Osteoblast (primary cell): Measurements from ENCODE around the gene KANK2. TPM values are rescaled to one million over a fixed set of nuclear protein-coding genes. Genes with fewer than 3 reads are reported as not detected.
A peak's percentile ranks its signal among the peaks of the same experiment; 100 is the strongest.
"Not testable (repeated sequence)": the region's sequence is repeated elsewhere in the genome, so short reads cannot be mapped to it uniquely, and the experiment has no call there.

Experiments used
- DNase-seq: peaks from one replicate; pipeline ENCODE4 v3.0.0; 2011; ENCODE audit warnings: low spot score, mixed read lengths; ENCODE audit not compliant: insufficient read length; ENCODE audit errors: missing footprints
- H2AFZ ChIP-seq: 2 replicates; pipeline ENCODE4 v1.6.0; 2011; ENCODE audit warnings: mild to moderate bottlenecking, low read length
- H3K27ac ChIP-seq: 2 replicates; pipeline ENCODE4 v1.5.1; 2011; ENCODE audit warnings: mild to moderate bottlenecking, low read depth, low read length, moderate library complexity
- H3K27me3 ChIP-seq: 2 replicates; pipeline ENCODE4 v1.6.0; 2012; ENCODE audit warnings: mild to moderate bottlenecking, control low read depth, inconsistent platforms, low read length, moderate library complexity; ENCODE audit not compliant: insufficient read depth
- H3K36me3 ChIP-seq: 2 replicates; pipeline ENCODE4 v1.5.1; 2011; ENCODE audit warnings: mild to moderate bottlenecking, low read length, control low read depth, moderate library complexity; ENCODE audit not compliant: insufficient read depth
- H3K4me1 ChIP-seq: 2 replicates; pipeline ENCODE4 v1.5.1; 2011; ENCODE audit warnings: mild to moderate bottlenecking, low read length, control low read depth, moderate library complexity; ENCODE audit not compliant: insufficient read depth
- H3K4me2 ChIP-seq: 2 replicates; pipeline ENCODE4 v1.6.0; 2011; ENCODE audit warnings: mild to moderate bottlenecking, low read length; ENCODE audit not compliant: insufficient read depth
- H3K4me3 ChIP-seq: fragments of 200-600 bp; sonication (generic); 3 replicates; pipeline ENCODE4 v1.5.1; 2012; ENCODE audit warnings: mild to moderate bottlenecking, low read length, inconsistent platforms; ENCODE audit not compliant: insufficient read depth
- H3K79me2 ChIP-seq: 2 replicates; pipeline ENCODE4 v1.6.0; 2012; ENCODE audit warnings: mild to moderate bottlenecking, low read length, control low read depth, inconsistent platforms; ENCODE audit not compliant: insufficient read depth
- H3K9me3 ChIP-seq: 2 replicates; pipeline ENCODE4 v1.5.1; 2011; ENCODE audit warnings: low read depth, low read length, control low read depth
- H4K20me1 ChIP-seq: 2 replicates; pipeline ENCODE4 v1.6.0; 2012; ENCODE audit warnings: mild to moderate bottlenecking, low read length, control low read depth; ENCODE audit not compliant: insufficient read depth
- CTCF ChIP-seq: IDR thresholded peaks from 2 replicates; pipeline ENCODE4 v1.5.1; 2011; ENCODE audit warnings: mild to moderate bottlenecking, low read depth, low read length, moderate library complexity; ENCODE audit errors: extremely low read depth
- total RNA-seq: library from RNA; depleted of rRNA; stranded (reverse); fragments of >200 nt; gene quantifications from 2 replicates; pipeline ENCODE4 v1.2.3, GENCODE V29; 2012

Gene KANK2
- total RNA-seq, 1 donor, result 295 TPM

DNA sequence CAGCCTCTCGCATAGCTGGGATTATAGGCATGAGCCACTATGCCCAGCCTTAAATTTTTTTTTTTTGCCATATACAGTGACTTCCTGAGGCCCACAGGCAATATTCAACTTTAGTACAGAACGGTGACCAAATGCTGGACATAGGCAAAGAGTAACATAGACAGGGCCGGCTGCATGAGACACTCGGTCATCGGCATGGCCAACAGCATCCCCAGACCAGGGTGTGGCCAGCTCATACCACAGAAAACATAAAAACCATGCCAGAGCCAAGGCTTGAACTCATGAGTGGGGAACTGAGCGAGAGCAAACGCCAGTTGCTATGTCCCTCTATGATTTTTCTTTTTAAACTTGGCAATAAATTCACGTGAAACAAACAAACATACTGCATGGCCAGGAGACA, 17.0 kb downstream of the KANK2 start:
- Histone ChIP-seq H3K79me2 (peaks cover 49% of the 10 kb centered on the region), H3K36me3 (peaks cover 49% of the 10 kb centered on the region), H3K9me3 (no peaks in the 10 kb centered on the region), H3K4me1 (peaks cover 16% of the 10 kb centered on the region), H4K20me1 (no peaks in the 10 kb centered on the region), H2AFZ (no peak overlapping the region), H3K27me3 (no peaks in the 10 kb centered on the region), H3K4me3 (no peak overlapping the region), H3K4me2 (no peak overlapping the region), H3K27ac (no peak overlapping the region)
- TF ChIP-seq CTCF, result no peak
- DNase-seq, result peak; percentile 67

GRCh38 chr19:11179716-11180297, 17.5 kb downstream of the KANK2 start:
- Histone ChIP-seq H3K36me3 (peaks cover 48% of the 10 kb centered on the region), H3K79me2 (peaks cover 45% of the 10 kb centered on the region), H3K4me2 (no peak overlapping the region), H3K27me3 (no peaks in the 10 kb centered on the region), H3K4me1 (peaks cover 16% of the 10 kb centered on the region), H3K9me3 (no peaks in the 10 kb centered on the region), H2AFZ (no peak overlapping the region), H4K20me1 (no peaks in the 10 kb centered on the region), H3K27ac (peak overlapping the region; percentile 53), H3K4me3 (no peak overlapping the region)
- DNase-seq, result peak; percentile 51
- TF ChIP-seq CTCF, result no peak

GRCh38 chr19:11179145-11179465, 18.2 kb downstream of the KANK2 start:
- H3K4me2 ChIP-seq, result not testable (repeated sequence)
- H3K36me3 ChIP-seq, result peaks cover 49% of the 10 kb centered on the region

DNA sequence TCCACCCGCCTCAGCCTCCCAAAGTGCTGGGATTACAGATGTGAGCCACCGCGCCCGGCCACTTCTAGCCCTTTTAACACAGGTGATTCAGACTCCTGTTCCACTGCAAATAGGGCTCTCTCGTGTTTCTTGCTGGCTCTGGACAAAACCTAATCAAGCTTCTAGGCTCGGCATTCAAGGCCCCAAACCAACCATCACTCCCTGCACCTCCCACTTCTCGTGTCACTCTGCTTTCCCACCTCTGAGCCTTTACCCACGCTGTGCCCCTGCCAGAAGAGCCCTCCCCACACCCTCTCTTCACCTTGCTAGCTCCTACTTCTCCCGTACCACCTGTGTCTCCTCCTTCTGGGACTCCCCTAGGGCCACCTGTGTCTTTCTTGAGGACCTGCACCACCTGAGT, 19.8 kb downstream of the KANK2 start:
- DNase-seq, result peak; percentile 72
- Histone ChIP-seq H3K36me3 (peaks cover 50% of the 10 kb centered on the region), H3K4me1 (peaks cover 16% of the 10 kb centered on the region), H3K27me3 (no peaks in the 10 kb centered on the region), H3K9me3 (no peaks in the 10 kb centered on the region), H3K79me2 (peaks cover 24% of the 10 kb centered on the region), H3K4me2 (no peak overlapping the region), H3K27ac (no peak overlapping the region), H2AFZ (no peak overlapping the region), H3K4me3 (no peak overlapping the region), H4K20me1 (no peaks in the 10 kb centered on the region)
- TF ChIP-seq CTCF, result no peak

More at GRCh38 chr19:11179145-11179465, 18.2 kb downstream of the KANK2 start:
- not testable (repeated sequence) for H3K9me3 ChIP-seq, H2AFZ ChIP-seq, H4K20me1 ChIP-seq, H3K4me3 ChIP-seq, H3K27me3 ChIP-seq, DNase-seq
- peaks cover 38% of the 10 kb centered on the region for H3K79me2 ChIP-seq
- peak overlapping the region; percentile 55 for H3K27ac ChIP-seq
- peaks cover 16% of the 10 kb centered on the region for H3K4me1 ChIP-seq
